Islet of Langerhans (tissue), 1 donor: ENCODE data around the gene ZNF839.
"Not testable (repeated sequence)": the region's sequence is repeated elsewhere in the genome, so short reads cannot be mapped to it uniquely, and the experiment has no call there.

Source experiments
- FAIRE-seq: peaks from one replicate; lab custom pipeline; 2011; peaks lifted over from hg19 to GRCh38; lab: Jason Lieb, UNC

Gene ZNF839

GRCh38 chr14:102342238-102342637, 22.7 kb downstream of the ZNF839 start:
- no peak for FAIRE-seq

DNA sequence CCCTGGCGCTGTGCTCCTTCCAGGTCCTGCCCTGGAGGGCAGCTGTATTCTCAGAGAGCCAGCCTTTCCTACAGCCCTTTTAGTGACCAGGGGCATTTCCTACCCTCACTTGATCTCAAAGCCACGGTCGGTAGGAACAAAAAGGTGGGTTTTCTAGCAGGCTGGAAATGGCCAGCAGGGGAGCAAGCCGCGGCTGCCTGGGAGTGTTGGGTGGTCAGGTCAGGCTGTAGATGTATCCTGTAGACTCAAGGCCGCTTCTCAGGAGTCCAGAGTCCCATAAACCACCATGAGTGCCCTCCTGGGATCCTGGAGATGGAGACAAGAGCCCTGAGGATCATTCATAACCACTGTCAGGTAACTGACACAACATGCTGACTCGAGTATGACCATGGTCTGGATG, 24.5 kb downstream of the ZNF839 start:
- no peak for FAIRE-seq

GRCh38 chr14:102344485-102344884, 24.9 kb downstream of the ZNF839 start:
- FAIRE-seq: no peak

- no peak for FAIRE-seq
Measured at GRCh38 chr14:102345232-102345631, 25.7 kb downstream of the ZNF839 start.

DNA sequence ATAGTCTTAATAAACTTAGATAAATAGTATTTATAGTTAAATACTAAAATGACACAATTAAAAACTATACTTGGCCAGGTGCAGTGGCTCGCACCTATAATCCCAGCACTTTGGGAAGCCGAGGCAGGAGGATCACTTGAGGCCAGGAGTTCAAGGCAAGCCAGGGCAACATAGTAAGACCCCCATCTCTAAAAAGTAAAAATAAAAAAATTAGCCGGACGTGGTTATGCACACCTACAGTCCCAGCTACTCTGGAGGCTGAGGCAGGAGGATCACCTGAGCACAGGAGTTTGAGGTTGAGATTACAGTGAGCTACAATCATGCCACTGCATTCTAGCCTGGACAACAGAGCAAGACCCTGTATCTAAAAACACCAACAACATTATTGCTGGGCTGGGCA, 27.1 kb downstream of the ZNF839 start:
- FAIRE-seq: no peak

- no peak for FAIRE-seq
Measured at GRCh38 chr14:102348376-102348775, 28.8 kb downstream of the ZNF839 start.

DNA sequence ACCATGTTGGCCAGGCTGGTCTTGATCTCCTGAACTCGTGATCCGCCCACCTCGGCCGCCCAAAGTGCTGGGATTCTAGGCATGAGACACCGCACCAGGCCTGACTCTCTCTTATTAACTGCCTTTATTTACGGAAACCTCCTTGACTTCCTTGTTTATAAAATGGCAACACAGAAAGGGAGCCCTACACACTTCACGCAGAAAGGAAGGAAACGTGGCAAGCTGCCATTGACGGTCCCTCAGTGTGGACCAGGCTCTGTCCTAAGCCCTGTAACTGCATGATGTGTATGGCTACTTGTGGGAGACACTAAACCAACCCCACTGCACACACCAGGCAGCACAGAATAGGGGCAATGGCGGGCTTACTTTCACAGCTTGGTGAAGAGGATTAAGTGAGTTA, 31.5 kb downstream of the ZNF839 start:
- FAIRE-seq: no peak

GRCh38 chr14:102351593-102351992, 32.0 kb downstream of the ZNF839 start:
- not testable (repeated sequence) for FAIRE-seq

DNA sequence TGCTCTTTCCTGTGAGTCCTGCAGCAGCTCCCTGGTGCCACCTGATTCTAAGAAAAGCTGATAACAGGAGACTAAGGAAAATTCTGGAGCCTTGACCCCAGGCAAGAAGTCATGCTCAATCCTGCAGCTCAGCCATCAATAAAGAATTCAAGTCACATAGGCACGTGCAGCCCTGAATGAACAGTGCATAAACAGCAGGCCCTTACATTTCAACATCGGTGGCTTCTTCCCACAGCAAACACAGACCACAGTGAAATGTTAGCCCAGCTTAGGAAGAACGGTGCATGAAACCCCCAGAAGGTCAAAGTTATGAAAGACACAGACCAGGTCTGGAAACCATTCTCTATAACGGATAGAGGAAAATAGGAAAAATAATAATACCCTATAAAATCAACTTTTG, 32.7 kb downstream of the ZNF839 start:
- no peak for FAIRE-seq

GRCh38 chr14:102353126-102353619, 33.6 kb downstream of the ZNF839 start:
- FAIRE-seq: no peak

DNA sequence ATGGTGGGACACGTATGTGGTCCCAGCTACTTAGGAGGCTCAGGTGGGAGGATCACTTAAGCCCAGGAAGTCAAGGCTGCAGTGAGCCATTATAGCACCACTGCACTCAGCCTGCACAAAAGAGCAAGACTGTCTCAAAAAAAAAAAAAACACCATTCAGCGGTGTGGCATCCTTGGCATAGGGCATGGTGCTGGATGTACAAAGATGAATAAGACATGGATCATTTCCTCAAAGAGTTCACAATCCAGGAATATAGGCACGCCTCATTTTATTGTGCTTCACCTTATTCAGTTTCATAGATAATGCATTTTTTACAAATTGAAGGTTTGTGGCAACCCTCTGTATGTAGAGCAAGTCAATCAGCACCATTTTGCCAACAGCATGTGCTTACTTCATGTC, 36.7 kb downstream of the ZNF839 start:
- FAIRE-seq: no peak

- FAIRE-seq: no peak
Measured at GRCh38 chr14:102359341-102359740, 39.8 kb downstream of the ZNF839 start.

- FAIRE-seq: no peak
Measured at GRCh38 chr14:102360388-102360787, 40.8 kb downstream of the ZNF839 start.

DNA sequence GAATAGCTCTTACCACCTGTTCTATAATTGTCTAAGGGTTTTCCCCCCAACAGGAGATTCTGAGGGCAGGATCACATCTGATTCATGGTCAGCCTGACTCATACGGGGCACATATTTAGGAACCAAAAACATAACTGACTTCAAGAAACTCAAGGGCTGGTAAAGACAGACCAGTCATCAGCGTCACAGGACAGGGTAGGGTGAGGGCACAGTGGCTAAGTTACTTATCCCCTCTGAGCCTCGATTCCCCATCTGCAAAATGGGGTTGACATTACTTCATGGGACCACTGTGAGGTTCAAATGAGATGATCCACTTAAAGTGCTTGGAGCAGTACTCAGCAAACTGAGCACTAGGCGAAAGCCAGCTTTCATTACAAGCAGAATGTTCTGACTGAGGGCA, 42.5 kb downstream of the ZNF839 start:
- no peak for FAIRE-seq

GRCh38 chr14:102362545-102363181, 43.1 kb downstream of the ZNF839 start, which contains the start of the genes CINP and TECPR2:
TSS of gene CINP (minus strand) at chr14:102362890. CDS start at chr14:102362851, 39 bp downstream.
TSS of gene TECPR2 (plus strand) at chr14:102362941. CDS start at chr14:102376722, 13,781 bp downstream.
- no peak for FAIRE-seq

- no peak for FAIRE-seq
Measured at GRCh38 chr14:102363182-102363943, 43.8 kb downstream of the ZNF839 start.

DNA sequence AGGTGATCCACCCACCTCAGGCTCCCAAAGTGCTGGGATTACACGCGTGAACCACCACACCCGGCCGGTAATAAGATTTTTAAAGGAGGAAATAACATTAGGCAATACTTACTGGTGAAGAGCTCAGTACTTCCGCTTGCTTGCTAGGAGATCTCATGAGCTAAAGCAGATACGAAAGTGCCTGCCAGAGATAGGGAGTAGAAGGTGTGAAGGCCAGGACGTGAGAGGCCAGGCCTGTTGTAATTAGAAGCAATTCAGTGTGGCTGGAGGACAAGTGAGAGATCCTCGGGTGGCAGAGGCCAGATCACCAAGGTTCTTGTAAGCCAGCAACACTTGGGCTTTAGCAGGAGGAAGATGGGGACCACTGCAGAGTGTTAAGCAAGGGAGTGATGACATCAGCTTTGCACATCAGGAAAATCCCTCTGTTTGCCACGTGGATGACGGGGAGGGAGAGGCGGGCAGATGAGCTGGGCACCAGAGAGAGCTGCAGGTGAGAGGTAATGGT, 50.8 kb downstream of the ZNF839 start:
- FAIRE-seq: no peak

- no peak for FAIRE-seq
Measured at GRCh38 chr14:102371361-102371760, 51.8 kb downstream of the ZNF839 start.

- no peak for FAIRE-seq
Measured at GRCh38 chr14:102373110-102373509, 53.6 kb downstream of the ZNF839 start.

- no peak for FAIRE-seq
Measured at GRCh38 chr14:102374264-102374663, 54.7 kb downstream of the ZNF839 start.

GRCh38 chr14:102375119-102375518, 55.6 kb downstream of the ZNF839 start:
- FAIRE-seq: no peak

- FAIRE-seq: no peak
Measured at GRCh38 chr14:102377696-102378095, 58.1 kb downstream of the ZNF839 start.

- no peak for FAIRE-seq
Measured at GRCh38 chr14:102378830-102379229, 59.3 kb downstream of the ZNF839 start.
